Transverse colon (tissue), 4 donors: ENCODE measurements around the gene MRPL18. TPM values are rescaled to one million over a fixed set of nuclear protein-coding genes. Genes with fewer than 3 reads are reported as not detected.

Source experiments
- DNase-seq: peaks from one replicate; pipeline ENCODE4 v3.0.0-alpha.2; 2019
- H3K27ac ChIP-seq, 4 donors: fragments of 200-600 bp; sonication (generic); 2 replicates each; pipeline ENCODE4 v1.5.1; 2016 to 2018; ENCODE audit warnings: inconsistent platforms in 4 of 4
- H3K27me3 ChIP-seq: fragments of 200-600 bp; sonication (generic); 2 replicates; pipeline ENCODE4 v1.5.1; 2017; ENCODE audit warnings: inconsistent platforms
- H3K36me3 ChIP-seq, 4 donors: fragments of 200-600 bp; sonication (generic); 2 replicates each; pipeline ENCODE4 v1.5.1; 2017 to 2019; ENCODE audit warnings: inconsistent platforms in 4 of 4
- H3K4me1 ChIP-seq, 4 donors: fragments of 200-600 bp; sonication (generic); 2 replicates each; pipeline ENCODE4 v1.5.1; 2017 to 2020; ENCODE audit warnings: inconsistent platforms in 4 of 4
- H3K4me3 ChIP-seq, 4 donors: fragments of 200-600 bp; sonication (generic); 1 replicate in 1 of 4; 2 replicates in 3 of 4; pipeline versions ENCODE4 v1.5.1 to v1.6.1; 2017 to 2019; ENCODE audit warnings: inconsistent platforms in 4 of 4
- H3K9me3 ChIP-seq, 2 donors: fragments of 200-600 bp; sonication (generic); 2 replicates each; pipeline ENCODE4 v1.5.1; 2017 to 2019; ENCODE audit warnings: inconsistent platforms in 2 of 2
- CTCF ChIP-seq, 5 experiments: fragments of 200-600 bp in 3 of 5; fragments of 450-650 bp in 2 of 5; sonication (generic) in 3 of 5; IDR thresholded peaks; 1 replicate in 2 of 5; 2 replicates in 3 of 5; pipeline ENCODE4 v1.5.1; 2016 to 2017; ENCODE audit warnings: antibody characterized with exemption in 5 of 5, inconsistent platforms in 3 of 5, mild to moderate bottlenecking in 2 of 5, moderate library complexity in 1 of 5
- EP300 ChIP-seq: sonication (generic); formaldehyde crosslinking; IDR thresholded peaks from one replicate; pipeline ENCODE4 v1.6.1; 2017; ENCODE audit warnings: antibody characterized with exemption, low read depth
- POLR2A ChIP-seq: fragments of 450-650 bp; IDR thresholded peaks from one replicate; pipeline ENCODE4 v1.6.1; 2016; ENCODE audit warnings: antibody characterized with exemption, mild to moderate bottlenecking, moderate library complexity
- POLR2AphosphoS5 ChIP-seq, 3 donors: sonication (generic); formaldehyde crosslinking; IDR thresholded peaks; one replicate each; pipeline ENCODE4 v1.6.1; 2016; ENCODE audit warnings: antibody characterized with exemption in 3 of 3
- WGBS, 2 donors: methylation state at CpG; one replicate each; pipeline ENCODE4 v1.1.5; 2018; ENCODE audit warnings: low coverage in 1 of 2; 5-methylcytosine and 5-hydroxymethylcytosine counted together
- in situ Hi-C, 4 donors: fragments of 200-750 bp; cut with MboI; loops; one replicate each; pipeline versions ENCODE4 v1.15.0 to v1.15.1; 2017; ENCODE audit warnings: low sequenced_read_pairs in 3 of 4, low pct_ligation_motif_present in 1 of 4, low pct_unique_long_range_greater_than_20kb in 1 of 4
- intact Hi-C: fragments of 100-400 bp; cut with DNase I; formaldehyde crosslinking; loops from one replicate; pipeline ENCODE4 v1.15.1; 2023; ENCODE audit warnings: low total_unique reads
- total RNA-seq, 4 donors: library from RNA; depleted of rRNA; stranded (reverse); fragments of >200 nt; gene quantifications; one replicate each; pipeline ENCODE4 v1.1.0, GENCODE V29; 2016

The MRPL18 gene
- total RNA-seq, 4 donors from 2014 or later = 15.3 to 68.1 (median 40.6) TPM

- intact Hi-C loops = no loop called here
- no peaks in the 10 kb centered on the region for H3K36me3 ChIP-seq
- DNase-seq = no peak
- TF ChIP-seq POLR2AphosphoS5 (IDR thresholded peaks at IDR 0.05) (no peak), CTCF (IDR thresholded peaks at IDR 0.05) (no peak), POLR2A (no peak), EP300 (no peak)
- no peak overlapping the region for H3K27ac ChIP-seq
- H3K4me3 ChIP-seq = no peak overlapping the region
- H3K27me3 ChIP-seq = no peaks in the 10 kb centered on the region
- in situ Hi-C loops = no loop called here
- WGBS, 2 donors = 40% methylated on average over 4 of the region's 4 CpGs; no CpG with 5 or more reads in 1 of the 2 donors
- H3K9me3 ChIP-seq = no peaks in the 10 kb centered on the region
- no peaks in the 10 kb centered on the region for H3K4me1 ChIP-seq
These were observed 41.1 kb downstream of the MRPL18 start for GRCh38 chr6:159831373-159831679.

- H3K4me3 ChIP-seq = no peak overlapping the region
- intact Hi-C loops = no loop called here
- no peak overlapping the region for H3K27ac ChIP-seq
- TF ChIP-seq POLR2A (no peak), POLR2AphosphoS5 (IDR thresholded peaks at IDR 0.05) (no peak), CTCF (IDR thresholded peaks at IDR 0.05) (no peak), EP300 (no peak)
- no peaks in the 10 kb centered on the region for H3K36me3 ChIP-seq
- WGBS, 2 donors = 65% methylated on average over 4 of the region's 4 CpGs; no CpG with 5 or more reads in 1 of the 2 donors
- no peaks in the 10 kb centered on the region for H3K4me1 ChIP-seq
- in situ Hi-C loops = no loop called here
- H3K9me3 ChIP-seq = no peaks in the 10 kb centered on the region
- DNase-seq = no peak
- H3K27me3 ChIP-seq = no peaks in the 10 kb centered on the region
These were observed 42.7 kb downstream of the MRPL18 start for GRCh38 chr6:159832946-159833345.

GRCh38 chr6:159833556-159833955 lies 43.3 kb downstream of the MRPL18 start:
- no peak overlapping the region for H3K4me3 ChIP-seq
- WGBS, 2 donors = 89% methylated on average over 2 of the region's 2 CpGs; no CpG with 5 or more reads in 1 of the 2 donors
- no peaks in the 10 kb centered on the region for H3K36me3 ChIP-seq
- TF ChIP-seq POLR2A (no peak), CTCF (IDR thresholded peaks at IDR 0.05) (no peak), EP300 (no peak), POLR2AphosphoS5 (IDR thresholded peaks at IDR 0.05) (no peak)
- no peaks in the 10 kb centered on the region for H3K27me3 ChIP-seq
- no peaks in the 10 kb centered on the region for H3K4me1 ChIP-seq
- DNase-seq = no peak
- intact Hi-C loops = no loop called here
- H3K9me3 ChIP-seq = no peaks in the 10 kb centered on the region
- no peak overlapping the region for H3K27ac ChIP-seq
- in situ Hi-C loops = no loop called here

- Histone ChIP-seq H3K9me3 (no peaks in the 10 kb centered on the region), H3K27ac (no peak overlapping the region), H3K4me3 (no peak overlapping the region), H3K4me1 (no peaks in the 10 kb centered on the region), H3K36me3 (no peaks in the 10 kb centered on the region), H3K27me3 (no peaks in the 10 kb centered on the region)
- WGBS, 2 donors = 86 to 100% methylated on average over 3 to 5 of the region's 5 CpGs
- DNase-seq = no peak
- in situ Hi-C loops (no loop called here), intact Hi-C loops (no loop called here)
- no peak for TF ChIP-seq POLR2AphosphoS5 (IDR thresholded peaks at IDR 0.05)
- TF ChIP-seq POLR2A = no peak
- no peak for TF ChIP-seq CTCF (IDR thresholded peaks at IDR 0.05)
- no peak for TF ChIP-seq EP300
These were observed 43.8 kb downstream of the MRPL18 start for GRCh38 chr6:159833997-159834603.
